Thymus (tissue), 2 donors: ENCODE measurements around the gene CLN5. TPM values are rescaled to one million over a fixed set of nuclear protein-coding genes. Genes with fewer than 3 reads are reported as not detected.

Experiments used
- polyA plus RNA-seq: library from polyadenylated mRNA; stranded (reverse); fragments of 200-250 nt; gene quantifications from one replicate; pipeline ENCODE4 v1.2.3, GENCODE V29; 2013
- total RNA-seq: library from RNA; stranded (reverse); fragments of 120-200 nt; gene quantifications from one replicate; pipeline ENCODE4 v1.2.4, GENCODE V29; 2013
- donor health status: healthy.

CLN5 gene
- total and polyA plus RNA-seq, 2 donors, result 29.1 to 30.6 TPM

Other genes with a start within 250 kb of the CLN5 start
- 16.7 TPM for gene KCTD12, start 105.7 kb upstream of the CLN5 start, total RNA-seq
- gene KCTD12, start 105.7 kb upstream of the CLN5 start, polyA plus RNA-seq, result 35.4 TPM
- gene ACOD1, start 43.6 kb upstream of the CLN5 start, total RNA-seq, result not detected
- 0.02 TPM for gene ACOD1, start 43.6 kb upstream of the CLN5 start, polyA plus RNA-seq
- gene FBXL3, start 35.1 kb downstream of the CLN5 start, total RNA-seq, result 40.7 TPM
- 42.0 TPM for gene FBXL3, start 35.1 kb downstream of the CLN5 start, polyA plus RNA-seq